ENCODE results near the gene ANKRD22. TPM values are rescaled to one million over a fixed set of nuclear protein-coding genes. Genes with fewer than 3 reads are reported as not detected.

The ANKRD22 gene
- total and polyA plus RNA-seq, 2 of the 8 experiments (the other 6 are each of a cell fraction or from before 2014, with no cell fraction given), result 0.68 TPM; not detected in 1

GRCh38 chr10:88873757-88874156 is 22.1 kb upstream of the ANKRD22 start:
- H2AK5ac ChIP-seq (ENCODE audit: low read depth, low read length), result no peak overlapping the region
- H3K9me3 ChIP-seq (ENCODE audit: insufficient read depth in 2 of 2, low read depth in 1 of 2, low read length in 1 of 2), result no peaks in the 10 kb centered on the region
- no peaks in the 10 kb centered on the region for H3K79me2 ChIP-seq (ENCODE audit: control insufficient read depth in 1 of 2, insufficient read depth in 2 of 2, low read length in 2 of 2)
- no peak overlapping the region for H3K56ac ChIP-seq (replicated peaks; ENCODE audit: insufficient read length, low read depth, low read length)
- H3K4me2 ChIP-seq (ENCODE audit: insufficient read depth in 1 of 2, low read depth in 2 of 2, low read length in 2 of 2), result no peak overlapping the region
- H3K9ac ChIP-seq (replicated peaks in 1 of 4; ENCODE audit: extremely low read depth in 1 of 4, low read depth in 3 of 4, low read length in 3 of 4), result no peak overlapping the region
- H3K18ac ChIP-seq (ENCODE audit: extremely low read depth, low read length), result no peak overlapping the region
- H2BK5ac ChIP-seq (ENCODE audit: low read depth, low read length), result no peak overlapping the region
- H3K23me2 ChIP-seq (ENCODE audit: low read depth, low read length), result no peaks in the 10 kb centered on the region
- H2BK15ac ChIP-seq (ENCODE audit: low read length), result no peak overlapping the region
- FAIRE-seq (no peak), DNase-seq (ENCODE audit: low read depth in 1 of 2, low spot score in 2 of 2) (no peak)
- H3K4me1 ChIP-seq (replicated peaks in 1 of 4; ENCODE audit: control insufficient read depth in 3 of 4, insufficient read depth in 4 of 4, low read length in 3 of 4), result peaks cover 0 to 2% (median 0%) of the 10 kb centered on the region in 4 experiments; a peak in 1 of 7 replicates
- no peak overlapping the region for H2BK120ac ChIP-seq (replicated peaks; ENCODE audit: low read depth, low read length)
- H2AFZ ChIP-seq (ENCODE audit: low read length), result no peak overlapping the region
- H4K8ac ChIP-seq (ENCODE audit: extremely low read depth, insufficient read depth, low read length), result no peak overlapping the region
- H3K4me3 ChIP-seq (ENCODE audit: extremely low read depth in 1 of 4, insufficient read depth in 2 of 4, low read depth in 3 of 4, low read length in 4 of 4), result no peak overlapping the region
- no peak overlapping the region for H2BK20ac ChIP-seq (ENCODE audit: low read length)
- H4K20me1 ChIP-seq (replicated peaks in 1 of 2; ENCODE audit: control insufficient read depth in 1 of 2, insufficient read depth in 2 of 2, low read length in 2 of 2), result no peaks in the 10 kb centered on the region
- no peak overlapping the region for H3K23ac ChIP-seq (ENCODE audit: insufficient read length)
- no peak overlapping the region for H3K4ac ChIP-seq (replicated peaks; ENCODE audit: insufficient read length, low read depth, low read length)
- WGBS, 2 experiments (ENCODE audit: extremely low coverage in 1 of 2, insufficient coverage in 1 of 2, insufficient read length in 1 of 2, insufficient replicate concordance in 2 of 2, low coverage in 1 of 2, low lambda C conversion rate in 2 of 2, missing lambda C conversion rate in 1 of 2), result 87% methylated on average over 2 of the region's 2 CpGs; no CpG with 5 or more reads in 1 of the 2 experiments
- ChIA-PET CTCF (ENCODE audit: partially characterized antibody) (interaction anchor here (1.4 kb wide), 1 partner anchor 21 kb away, joined by 3 read pairs; no protein-coding TSS in a partner anchor), POLR2A (ENCODE audit: partially characterized antibody) (no interaction called here)
- no peaks in the 10 kb centered on the region for H3K79me1 ChIP-seq (ENCODE audit: low read depth, low read length)
- no peak overlapping the region for H2BK12ac ChIP-seq (ENCODE audit: low read depth, low read length)
- H3K14ac ChIP-seq (ENCODE audit: insufficient read length), result no peak overlapping the region
- TF ChIP-seq TAF7 (optimal IDR thresholded peaks at IDR 0.05; ENCODE audit: borderline replicate concordance, low read depth, low read length), result no peak
- H4K91ac ChIP-seq (replicated peaks; ENCODE audit: insufficient read length, low read length), result no peak overlapping the region
- H4K5ac ChIP-seq (ENCODE audit: insufficient read length, low read depth, low read length), result no peak overlapping the region
- no peaks in the 10 kb centered on the region for H3K27me3 ChIP-seq (replicated peaks in 1 of 4; ENCODE audit: control insufficient read depth in 3 of 4, extremely low read depth in 1 of 4, insufficient read depth in 3 of 4, low read length in 3 of 4)
- no peak overlapping the region for H3K27ac ChIP-seq (ENCODE audit: low read depth, low read length)
- no peaks in the 10 kb centered on the region for H3K36me3 ChIP-seq (ENCODE audit: control insufficient read depth in 2 of 4, insufficient read depth in 4 of 4, low read length in 3 of 4)
